WTC11 (cell line): ENCODE measurements around the gene CYP27B1. TPM values are rescaled to one million over a fixed set of nuclear protein-coding genes. Genes with fewer than 3 reads are reported as not detected.

Source experiments
- ESRRA ChIP-seq: sonication (generic); formaldehyde crosslinking; IDR thresholded peaks from 2 replicates; pipeline ENCODE4 v1.8.1; 2022; ENCODE audit warnings: mild to moderate bottlenecking, missing genetic modification reagents, borderline replicate concordance
- FOXK1 ChIP-seq: sonication (generic); formaldehyde crosslinking; IDR thresholded peaks from 2 replicates; pipeline ENCODE4 v1.8.0; 2022; ENCODE audit warnings: mild to moderate bottlenecking, moderate library complexity, missing genetic modification reagents
- GABPB1 ChIP-seq: sonication (generic); formaldehyde crosslinking; IDR thresholded peaks from 2 replicates; pipeline ENCODE4 v1.8.1; 2023; ENCODE audit warnings: mild to moderate bottlenecking, missing genetic modification reagents
- JAZF1 ChIP-seq: fragments of 250-450 bp; sonication (Bioruptor Pico); IDR thresholded peaks from 2 replicates; pipeline ENCODE4 v1.9.0; 2021; ENCODE audit warnings: moderate library complexity, mild to moderate bottlenecking, inconsistent platforms
- JUN ChIP-seq: sonication (generic); formaldehyde crosslinking; IDR thresholded peaks from 2 replicates; pipeline ENCODE4 v1.8.0; 2023; ENCODE audit warnings: mild to moderate bottlenecking, missing genetic modification reagents
- KAT7 ChIP-seq: sonication (generic); formaldehyde crosslinking; IDR thresholded peaks from 2 replicates; pipeline ENCODE4 v1.8.1; 2023; ENCODE audit warnings: missing genetic modification reagents, mild to moderate bottlenecking, borderline replicate concordance
- MYBL2 ChIP-seq: sonication (generic); formaldehyde crosslinking; IDR thresholded peaks from 2 replicates; pipeline ENCODE4 v1.8.1; 2023; ENCODE audit warnings: mild to moderate bottlenecking, moderate library complexity, missing genetic modification reagents
- NFE2L1 ChIP-seq: sonication (generic); formaldehyde crosslinking; IDR thresholded peaks from 2 replicates; pipeline ENCODE4 v1.8.1; 2023; ENCODE audit warnings: missing genetic modification reagents
- NR2C2 ChIP-seq: sonication (generic); formaldehyde crosslinking; IDR thresholded peaks from 2 replicates; pipeline ENCODE4 v1.8.0; 2022; ENCODE audit warnings: mild to moderate bottlenecking, missing genetic modification reagents
- RORB ChIP-seq: fragments of 250-450 bp; sonication (Bioruptor Pico); IDR thresholded peaks from 2 replicates; pipeline ENCODE4 v1.9.0; 2021; ENCODE audit warnings: mild to moderate bottlenecking
- SP1 ChIP-seq: sonication (generic); formaldehyde crosslinking; conservative IDR thresholded peaks from 2 replicates; pipeline ENCODE4 v1.8.1; 2022; ENCODE audit warnings: missing genetic modification reagents
- TP53 ChIP-seq: sonication (generic); formaldehyde crosslinking; IDR thresholded peaks from 2 replicates; pipeline ENCODE4 v1.8.1; 2023; ENCODE audit warnings: mild to moderate bottlenecking, missing genetic modification reagents
- ZNF219 ChIP-seq: sonication (generic); formaldehyde crosslinking; IDR thresholded peaks from 2 replicates; pipeline ENCODE4 v1.8.0; 2023; ENCODE audit warnings: missing genetic modification reagents, mild to moderate bottlenecking, borderline replicate concordance
- ZNF416 ChIP-seq: fragments of 250-450 bp; sonication (Bioruptor Pico); IDR thresholded peaks from 2 replicates; pipeline ENCODE4 v1.9.0; 2021; ENCODE audit warnings: mild to moderate bottlenecking, inconsistent platforms
- ZNF671 ChIP-seq: fragments of 250-450 bp; sonication (Bioruptor Pico); IDR thresholded peaks from 2 replicates; pipeline ENCODE4 v1.8.0; 2021; ENCODE audit warnings: mild to moderate bottlenecking
- total RNA-seq: library from RNA; stranded (reverse); gene quantifications from 3 replicates; pipeline ENCODE4 v1.2.3, GENCODE V29; 2021
- TF ChIP-seq, protein P1 (sequence below): sonication (generic); formaldehyde crosslinking; IDR thresholded peaks from 2 replicates; pipeline ENCODE4 v1.8.1; 2022; ENCODE audit warnings: missing genetic modification reagents, borderline replicate concordance
- TF ChIP-seq, protein P2 (sequence below): sonication (generic); formaldehyde crosslinking; IDR thresholded peaks from 2 replicates; pipeline ENCODE4 v1.8.0; 2022; ENCODE audit warnings: mild to moderate bottlenecking, missing genetic modification reagents
- TF ChIP-seq, protein P3 (sequence below): sonication (generic); formaldehyde crosslinking; conservative IDR thresholded peaks from 2 replicates; pipeline ENCODE4 v1.8.1; 2022; ENCODE audit warnings: mild to moderate bottlenecking, missing genetic modification reagents
- TF ChIP-seq, protein P4 (sequence below): sonication (generic); formaldehyde crosslinking; IDR thresholded peaks from 2 replicates; pipeline ENCODE4 v1.8.0; 2022; ENCODE audit warnings: mild to moderate bottlenecking, missing genetic modification reagents
- TF ChIP-seq, protein P5 (sequence below): sonication (generic); formaldehyde crosslinking; IDR thresholded peaks from 2 replicates; pipeline ENCODE4 v1.8.0; 2023; ENCODE audit warnings: missing genetic modification reagents, mild to moderate bottlenecking, borderline replicate concordance
- TF ChIP-seq, protein P6 (sequence below): sonication (generic); formaldehyde crosslinking; IDR thresholded peaks from 2 replicates; pipeline ENCODE4 v1.8.0; 2023; ENCODE audit warnings: missing genetic modification reagents
- TF ChIP-seq, protein P7 (sequence below): fragments of 250-450 bp; sonication (Bioruptor Pico); IDR thresholded peaks from 2 replicates; pipeline ENCODE4 v1.9.0; 2021; ENCODE audit warnings: moderate library complexity, mild to moderate bottlenecking, inconsistent platforms, borderline replicate concordance
- TF ChIP-seq, protein P8 (sequence below): sonication (generic); formaldehyde crosslinking; IDR thresholded peaks from 2 replicates; pipeline ENCODE4 v1.8.1; 2023; ENCODE audit warnings: mild to moderate bottlenecking, missing genetic modification reagents, moderate library complexity
- TF ChIP-seq, protein P9 (sequence below): fragments of 250-450 bp; sonication (Bioruptor Pico); IDR thresholded peaks from 2 replicates; pipeline ENCODE4 v1.9.0; 2021; ENCODE audit warnings: mild to moderate bottlenecking

CYP27B1 gene
- total RNA-seq, 1 experiment from 2014 or later: 2.1 TPM

DNA sequence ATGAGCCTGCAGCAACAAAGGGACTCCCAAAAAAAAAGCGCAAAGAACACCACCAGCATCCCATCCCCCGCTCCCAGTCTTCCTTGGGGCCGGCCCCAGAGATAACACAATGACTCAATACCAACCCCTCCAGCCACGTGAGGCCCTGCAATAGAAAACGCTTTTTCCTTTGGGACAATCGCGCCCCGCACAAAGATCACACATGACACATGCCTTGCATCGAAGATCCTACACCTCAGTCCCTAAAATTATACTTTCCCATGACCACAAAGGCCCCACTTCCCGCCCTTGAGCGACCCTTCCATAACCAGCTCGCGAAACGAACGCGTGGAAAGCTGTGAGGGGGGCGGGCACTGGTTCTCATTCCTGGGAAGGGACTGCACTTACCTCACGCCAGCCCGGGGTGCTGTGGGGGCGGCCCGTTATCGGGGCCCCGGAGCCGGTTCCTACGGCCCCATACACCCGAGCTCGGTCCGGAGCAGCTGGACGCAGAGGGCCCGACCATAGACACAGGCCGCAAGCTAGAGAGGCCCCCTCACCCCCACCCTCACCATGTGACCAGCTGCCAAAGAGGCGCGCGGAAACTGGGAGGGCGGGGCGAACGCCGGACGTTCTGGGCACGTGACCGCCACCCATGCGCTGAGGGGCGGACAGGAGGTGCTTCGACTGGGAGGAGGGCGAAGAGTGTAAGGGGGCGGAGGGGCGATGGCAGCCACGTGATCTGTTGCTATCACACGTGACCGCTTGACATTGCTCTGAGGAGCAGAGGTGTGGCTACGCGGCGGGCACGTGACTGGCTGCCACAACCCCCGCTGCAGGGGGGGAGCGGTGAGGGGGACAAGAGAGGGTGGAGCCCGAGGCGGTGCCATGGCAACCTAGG, 14.8 kb downstream of the CYP27B1 start, which contains the start of gene CDK4 (continued):
- TF ChIP-seq, protein P1, sequence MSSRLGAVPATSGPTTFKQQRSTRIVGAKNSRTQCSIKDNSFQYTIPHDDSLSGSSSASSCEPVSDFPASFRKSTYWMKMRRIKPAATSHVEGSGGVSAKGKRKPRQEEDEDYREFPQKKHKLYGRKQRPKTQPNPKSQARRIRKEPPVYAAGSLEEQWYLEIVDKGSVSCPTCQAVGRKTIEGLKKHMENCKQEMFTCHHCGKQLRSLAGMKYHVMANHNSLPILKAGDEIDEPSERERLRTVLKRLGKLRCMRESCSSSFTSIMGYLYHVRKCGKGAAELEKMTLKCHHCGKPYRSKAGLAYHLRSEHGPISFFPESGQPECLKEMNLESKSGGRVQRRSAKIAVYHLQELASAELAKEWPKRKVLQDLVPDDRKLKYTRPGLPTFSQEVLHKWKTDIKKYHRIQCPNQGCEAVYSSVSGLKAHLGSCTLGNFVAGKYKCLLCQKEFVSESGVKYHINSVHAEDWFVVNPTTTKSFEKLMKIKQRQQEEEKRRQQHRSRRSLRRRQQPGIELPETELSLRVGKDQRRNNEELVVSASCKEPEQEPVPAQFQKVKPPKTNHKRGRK (CRISPR knock-in tag): no peak
- 0 out of 2 replicates have a peak, but pooled peaks have one; percentile 36 for TF ChIP-seq ZNF219
- no peak for TF ChIP-seq RORB (CRISPR knock-in tag)
- TF ChIP-seq ZNF416: no peak
- peak; percentile 47 for TF ChIP-seq NFE2L1 (CRISPR knock-in tag)
- TF ChIP-seq, protein P2, sequence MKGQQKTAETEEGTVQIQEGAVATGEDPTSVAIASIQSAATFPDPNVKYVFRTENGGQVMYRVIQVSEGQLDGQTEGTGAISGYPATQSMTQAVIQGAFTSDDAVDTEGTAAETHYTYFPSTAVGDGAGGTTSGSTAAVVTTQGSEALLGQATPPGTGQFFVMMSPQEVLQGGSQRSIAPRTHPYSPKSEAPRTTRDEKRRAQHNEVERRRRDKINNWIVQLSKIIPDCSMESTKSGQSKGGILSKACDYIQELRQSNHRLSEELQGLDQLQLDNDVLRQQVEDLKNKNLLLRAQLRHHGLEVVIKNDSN (CRISPR knock-in tag): peak; percentile 100
- TF ChIP-seq, protein P3, sequence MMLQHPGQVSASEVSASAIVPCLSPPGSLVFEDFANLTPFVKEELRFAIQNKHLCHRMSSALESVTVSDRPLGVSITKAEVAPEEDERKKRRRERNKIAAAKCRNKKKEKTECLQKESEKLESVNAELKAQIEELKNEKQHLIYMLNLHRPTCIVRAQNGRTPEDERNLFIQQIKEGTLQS (CRISPR knock-in tag): no peak
- TF ChIP-seq TP53 (CRISPR knock-in tag): peak; percentile 42; the same call in 1 of the 2 replicates
- TF ChIP-seq, protein P4, sequence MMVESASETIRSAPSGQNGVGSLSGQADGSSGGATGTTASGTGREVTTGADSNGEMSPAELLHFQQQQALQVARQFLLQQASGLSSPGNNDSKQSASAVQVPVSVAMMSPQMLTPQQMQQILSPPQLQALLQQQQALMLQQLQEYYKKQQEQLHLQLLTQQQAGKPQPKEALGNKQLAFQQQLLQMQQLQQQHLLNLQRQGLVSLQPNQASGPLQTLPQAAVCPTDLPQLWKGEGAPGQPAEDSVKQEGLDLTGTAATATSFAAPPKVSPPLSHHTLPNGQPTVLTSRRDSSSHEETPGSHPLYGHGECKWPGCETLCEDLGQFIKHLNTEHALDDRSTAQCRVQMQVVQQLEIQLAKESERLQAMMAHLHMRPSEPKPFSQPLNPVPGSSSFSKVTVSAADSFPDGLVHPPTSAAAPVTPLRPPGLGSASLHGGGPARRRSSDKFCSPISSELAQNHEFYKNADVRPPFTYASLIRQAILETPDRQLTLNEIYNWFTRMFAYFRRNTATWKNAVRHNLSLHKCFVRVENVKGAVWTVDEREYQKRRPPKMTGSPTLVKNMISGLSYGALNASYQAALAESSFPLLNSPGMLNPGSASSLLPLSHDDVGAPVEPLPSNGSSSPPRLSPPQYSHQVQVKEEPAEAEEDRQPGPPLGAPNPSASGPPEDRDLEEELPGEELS: peak; percentile 81
- no peak; the same call in 1 of the 2 replicates for TF ChIP-seq KAT7
- TF ChIP-seq, protein P5, sequence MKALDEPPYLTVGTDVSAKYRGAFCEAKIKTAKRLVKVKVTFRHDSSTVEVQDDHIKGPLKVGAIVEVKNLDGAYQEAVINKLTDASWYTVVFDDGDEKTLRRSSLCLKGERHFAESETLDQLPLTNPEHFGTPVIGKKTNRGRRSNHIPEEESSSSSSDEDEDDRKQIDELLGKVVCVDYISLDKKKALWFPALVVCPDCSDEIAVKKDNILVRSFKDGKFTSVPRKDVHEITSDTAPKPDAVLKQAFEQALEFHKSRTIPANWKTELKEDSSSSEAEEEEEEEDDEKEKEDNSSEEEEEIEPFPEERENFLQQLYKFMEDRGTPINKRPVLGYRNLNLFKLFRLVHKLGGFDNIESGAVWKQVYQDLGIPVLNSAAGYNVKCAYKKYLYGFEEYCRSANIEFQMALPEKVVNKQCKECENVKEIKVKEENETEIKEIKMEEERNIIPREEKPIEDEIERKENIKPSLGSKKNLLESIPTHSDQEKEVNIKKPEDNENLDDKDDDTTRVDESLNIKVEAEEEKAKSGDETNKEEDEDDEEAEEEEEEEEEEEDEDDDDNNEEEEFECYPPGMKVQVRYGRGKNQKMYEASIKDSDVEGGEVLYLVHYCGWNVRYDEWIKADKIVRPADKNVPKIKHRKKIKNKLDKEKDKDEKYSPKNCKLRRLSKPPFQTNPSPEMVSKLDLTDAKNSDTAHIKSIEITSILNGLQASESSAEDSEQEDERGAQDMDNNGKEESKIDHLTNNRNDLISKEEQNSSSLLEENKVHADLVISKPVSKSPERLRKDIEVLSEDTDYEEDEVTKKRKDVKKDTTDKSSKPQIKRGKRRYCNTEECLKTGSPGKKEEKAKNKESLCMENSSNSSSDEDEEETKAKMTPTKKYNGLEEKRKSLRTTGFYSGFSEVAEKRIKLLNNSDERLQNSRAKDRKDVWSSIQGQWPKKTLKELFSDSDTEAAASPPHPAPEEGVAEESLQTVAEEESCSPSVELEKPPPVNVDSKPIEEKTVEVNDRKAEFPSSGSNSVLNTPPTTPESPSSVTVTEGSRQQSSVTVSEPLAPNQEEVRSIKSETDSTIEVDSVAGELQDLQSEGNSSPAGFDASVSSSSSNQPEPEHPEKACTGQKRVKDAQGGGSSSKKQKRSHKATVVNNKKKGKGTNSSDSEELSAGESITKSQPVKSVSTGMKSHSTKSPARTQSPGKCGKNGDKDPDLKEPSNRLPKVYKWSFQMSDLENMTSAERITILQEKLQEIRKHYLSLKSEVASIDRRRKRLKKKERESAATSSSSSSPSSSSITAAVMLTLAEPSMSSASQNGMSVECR: peak; percentile 97
- TF ChIP-seq, protein P6, sequence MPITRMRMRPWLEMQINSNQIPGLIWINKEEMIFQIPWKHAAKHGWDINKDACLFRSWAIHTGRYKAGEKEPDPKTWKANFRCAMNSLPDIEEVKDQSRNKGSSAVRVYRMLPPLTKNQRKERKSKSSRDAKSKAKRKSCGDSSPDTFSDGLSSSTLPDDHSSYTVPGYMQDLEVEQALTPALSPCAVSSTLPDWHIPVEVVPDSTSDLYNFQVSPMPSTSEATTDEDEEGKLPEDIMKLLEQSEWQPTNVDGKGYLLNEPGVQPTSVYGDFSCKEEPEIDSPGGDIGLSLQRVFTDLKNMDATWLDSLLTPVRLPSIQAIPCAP (CRISPR knock-in tag): no peak
- peak; percentile 99 for TF ChIP-seq SP1 (CRISPR knock-in tag)
- peak; percentile 98 for TF ChIP-seq FOXK1 (CRISPR knock-in tag)
- no peak for TF ChIP-seq NR2C2 (CRISPR knock-in tag)
- TF ChIP-seq ZNF671 (CRISPR knock-in tag): no peak
- no peak for TF ChIP-seq JAZF1 (CRISPR knock-in tag)
- TF ChIP-seq, protein P7, sequence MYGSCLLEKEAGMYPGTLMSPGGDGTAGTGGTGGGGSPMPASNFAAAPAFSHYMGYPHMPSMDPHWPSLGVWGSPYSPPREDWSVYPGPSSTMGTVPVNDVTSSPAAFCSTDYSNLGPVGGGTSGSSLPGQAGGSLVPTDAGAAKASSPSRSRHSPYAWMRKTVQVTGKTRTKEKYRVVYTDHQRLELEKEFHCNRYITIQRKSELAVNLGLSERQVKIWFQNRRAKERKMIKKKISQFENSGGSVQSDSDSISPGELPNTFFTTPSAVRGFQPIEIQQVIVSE (CRISPR knock-in tag): no peak; the same call in 1 of the 2 replicates
- TF ChIP-seq, protein P8, sequence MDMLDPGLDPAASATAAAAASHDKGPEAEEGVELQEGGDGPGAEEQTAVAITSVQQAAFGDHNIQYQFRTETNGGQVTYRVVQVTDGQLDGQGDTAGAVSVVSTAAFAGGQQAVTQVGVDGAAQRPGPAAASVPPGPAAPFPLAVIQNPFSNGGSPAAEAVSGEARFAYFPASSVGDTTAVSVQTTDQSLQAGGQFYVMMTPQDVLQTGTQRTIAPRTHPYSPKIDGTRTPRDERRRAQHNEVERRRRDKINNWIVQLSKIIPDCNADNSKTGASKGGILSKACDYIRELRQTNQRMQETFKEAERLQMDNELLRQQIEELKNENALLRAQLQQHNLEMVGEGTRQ: peak; percentile 100
- no peak for TF ChIP-seq ESRRA (CRISPR knock-in tag)
- peak; percentile 52 for TF ChIP-seq GABPB1 (CRISPR knock-in tag)
- TF ChIP-seq MYBL2 (CRISPR knock-in tag): peak; percentile 66; the same call in 1 of the 2 replicates
- TF ChIP-seq, protein P9, sequence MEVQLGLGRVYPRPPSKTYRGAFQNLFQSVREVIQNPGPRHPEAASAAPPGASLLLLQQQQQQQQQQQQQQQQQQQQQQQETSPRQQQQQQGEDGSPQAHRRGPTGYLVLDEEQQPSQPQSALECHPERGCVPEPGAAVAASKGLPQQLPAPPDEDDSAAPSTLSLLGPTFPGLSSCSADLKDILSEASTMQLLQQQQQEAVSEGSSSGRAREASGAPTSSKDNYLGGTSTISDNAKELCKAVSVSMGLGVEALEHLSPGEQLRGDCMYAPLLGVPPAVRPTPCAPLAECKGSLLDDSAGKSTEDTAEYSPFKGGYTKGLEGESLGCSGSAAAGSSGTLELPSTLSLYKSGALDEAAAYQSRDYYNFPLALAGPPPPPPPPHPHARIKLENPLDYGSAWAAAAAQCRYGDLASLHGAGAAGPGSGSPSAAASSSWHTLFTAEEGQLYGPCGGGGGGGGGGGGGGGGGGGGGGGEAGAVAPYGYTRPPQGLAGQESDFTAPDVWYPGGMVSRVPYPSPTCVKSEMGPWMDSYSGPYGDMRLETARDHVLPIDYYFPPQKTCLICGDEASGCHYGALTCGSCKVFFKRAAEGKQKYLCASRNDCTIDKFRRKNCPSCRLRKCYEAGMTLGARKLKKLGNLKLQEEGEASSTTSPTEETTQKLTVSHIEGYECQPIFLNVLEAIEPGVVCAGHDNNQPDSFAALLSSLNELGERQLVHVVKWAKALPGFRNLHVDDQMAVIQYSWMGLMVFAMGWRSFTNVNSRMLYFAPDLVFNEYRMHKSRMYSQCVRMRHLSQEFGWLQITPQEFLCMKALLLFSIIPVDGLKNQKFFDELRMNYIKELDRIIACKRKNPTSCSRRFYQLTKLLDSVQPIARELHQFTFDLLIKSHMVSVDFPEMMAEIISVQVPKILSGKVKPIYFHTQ (CRISPR knock-in tag): 0 out of 2 replicates have a peak, but pooled peaks have one; percentile 31
- TF ChIP-seq JUN (CRISPR knock-in tag): peak; percentile 68; the same call in 1 of the 2 replicates
